GM23248 (cell line): Measurements from ENCODE around the gene VPS41.

Experiments used
- EZH2 ChIP-seq: fragments of 200-600 bp; sonication (generic); IDR thresholded peaks from 2 replicates; pipeline ENCODE4 v1.6.1; 2018; ENCODE audit warnings: antibody characterized with exemption, mild to moderate bottlenecking; ENCODE audit not compliant: insufficient read depth, poor library complexity, severe bottlenecking
- EZH2phosphoT487 ChIP-seq: fragments of 200-600 bp; sonication (generic); IDR thresholded peaks from 2 replicates; pipeline ENCODE4 v1.6.1; 2018; ENCODE audit warnings: antibody characterized with exemption, moderate library complexity, mild to moderate bottlenecking, low read depth; ENCODE audit not compliant: insufficient read depth

- no peak for TF ChIP-seq EZH2
- TF ChIP-seq EZH2phosphoT487 = no peak
Observed at GRCh38 chr7:38704041-38704547, 204.9 kb downstream of the VPS41 start.
